Thyroid gland (tissue), 4 donors: Measurements from ENCODE around the gene CD9.

Source experiments
- POLR2A ChIP-seq, 2 donors: fragments of 450-650 bp; IDR thresholded peaks; one replicate each; pipeline ENCODE4 v1.6.1; 2017; ENCODE audit warnings: antibody characterized with exemption in 2 of 2, mild to moderate bottlenecking in 2 of 2, moderate library complexity in 1 of 2
- TF ChIP-seq, protein P1 (sequence below), 6 experiments: fragments of 200-600 bp in 3 of 6; fragments of 450-650 bp in 3 of 6; sonication (generic) in 3 of 6; IDR thresholded peaks; one replicate each; pipeline ENCODE4 v1.5.1; 2016 to 2019; ENCODE audit warnings: antibody characterized with exemption in 6 of 6, mild to moderate bottlenecking in 2 of 6, inconsistent platforms in 1 of 6, moderate library complexity in 1 of 6

DNA sequence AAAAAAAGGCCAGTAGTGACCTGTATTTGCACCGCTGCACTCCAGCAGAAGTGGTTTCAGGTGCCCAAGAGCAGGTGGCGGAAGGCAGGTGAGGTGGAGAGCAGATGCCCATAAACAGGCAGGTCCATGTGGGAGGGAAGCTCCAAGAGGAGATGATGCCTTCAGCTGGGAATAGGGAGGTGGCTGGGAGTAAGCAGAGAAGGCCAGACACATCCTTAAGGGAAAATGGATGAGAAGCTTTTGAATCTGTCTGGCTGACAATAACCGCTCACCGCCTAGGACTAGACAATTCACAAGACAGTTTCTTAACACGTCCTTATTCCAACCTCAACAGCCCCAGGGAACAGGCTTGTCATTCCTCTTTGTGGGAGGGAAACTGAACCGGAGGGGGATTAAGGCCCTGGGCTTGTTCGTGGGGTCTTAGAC is 66.4 kb downstream of the CD9 start:
- TF ChIP-seq, protein P1, sequence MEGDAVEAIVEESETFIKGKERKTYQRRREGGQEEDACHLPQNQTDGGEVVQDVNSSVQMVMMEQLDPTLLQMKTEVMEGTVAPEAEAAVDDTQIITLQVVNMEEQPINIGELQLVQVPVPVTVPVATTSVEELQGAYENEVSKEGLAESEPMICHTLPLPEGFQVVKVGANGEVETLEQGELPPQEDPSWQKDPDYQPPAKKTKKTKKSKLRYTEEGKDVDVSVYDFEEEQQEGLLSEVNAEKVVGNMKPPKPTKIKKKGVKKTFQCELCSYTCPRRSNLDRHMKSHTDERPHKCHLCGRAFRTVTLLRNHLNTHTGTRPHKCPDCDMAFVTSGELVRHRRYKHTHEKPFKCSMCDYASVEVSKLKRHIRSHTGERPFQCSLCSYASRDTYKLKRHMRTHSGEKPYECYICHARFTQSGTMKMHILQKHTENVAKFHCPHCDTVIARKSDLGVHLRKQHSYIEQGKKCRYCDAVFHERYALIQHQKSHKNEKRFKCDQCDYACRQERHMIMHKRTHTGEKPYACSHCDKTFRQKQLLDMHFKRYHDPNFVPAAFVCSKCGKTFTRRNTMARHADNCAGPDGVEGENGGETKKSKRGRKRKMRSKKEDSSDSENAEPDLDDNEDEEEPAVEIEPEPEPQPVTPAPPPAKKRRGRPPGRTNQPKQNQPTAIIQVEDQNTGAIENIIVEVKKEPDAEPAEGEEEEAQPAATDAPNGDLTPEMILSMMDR (IDR thresholded peaks at IDR 0.05), result no peak
- TF ChIP-seq POLR2A (IDR thresholded peaks at IDR 0.05), result peak in 1 of 2 donors; percentile 45
